Skeletal muscle tissue (tissue), 4 donors: Measurements from ENCODE around the gene AP3S1. TPM values are rescaled to one million over a fixed set of nuclear protein-coding genes. Genes with fewer than 3 reads are reported as not detected.
"Not testable (repeated sequence)": the region's sequence is repeated elsewhere in the genome, so short reads cannot be mapped to it uniquely, and the experiment has no call there.

ENCODE experiments used
- H3K27ac ChIP-seq: one replicate; pipeline ENCODE4 v1.7.0; 2013; ENCODE audit warnings: mild to moderate bottlenecking, low read depth, low read length, inconsistent platforms
- H3K27me3 ChIP-seq, 3 donors: one replicate each; pipeline ENCODE4 v1.7.0; 2013; ENCODE audit warnings: low read length in 3 of 3; ENCODE audit not compliant: control insufficient read depth in 3 of 3, insufficient read depth in 3 of 3
- H3K36me3 ChIP-seq, 3 donors: one replicate each; pipeline ENCODE4 v1.7.0; 2013; ENCODE audit warnings: low read length in 3 of 3; ENCODE audit not compliant: control insufficient read depth in 3 of 3, insufficient read depth in 3 of 3
- H3K4me1 ChIP-seq, 3 donors: one replicate each; pipeline ENCODE4 v1.7.0; 2013; ENCODE audit warnings: low read length in 3 of 3, mild to moderate bottlenecking in 3 of 3; ENCODE audit not compliant: control insufficient read depth in 3 of 3, insufficient read depth in 3 of 3
- H3K4me3 ChIP-seq, 3 donors: one replicate each; pipeline ENCODE4 v1.7.0; 2013; ENCODE audit warnings: low read length in 3 of 3
- H3K9ac ChIP-seq, 3 donors: one replicate each; pipeline ENCODE4 v1.7.0; 2013; ENCODE audit warnings: low read length in 3 of 3, mild to moderate bottlenecking in 3 of 3, moderate library complexity in 2 of 3, low read depth in 1 of 3
- H3K9me3 ChIP-seq, 3 donors: one replicate each; pipeline ENCODE4 v1.7.0; 2013; ENCODE audit warnings: low read length in 3 of 3; ENCODE audit not compliant: control insufficient read depth in 3 of 3
- total RNA-seq: library from RNA; depleted of rRNA; stranded (reverse); fragments of >200 nt; gene quantifications from one replicate; pipeline ENCODE4 v1.2.3, GENCODE V29; 2014
- donor health status: Osteomylitis.

AP3S1 gene
- total RNA-seq, 1 donor from 2014 or later: 92.4 TPM

DNA sequence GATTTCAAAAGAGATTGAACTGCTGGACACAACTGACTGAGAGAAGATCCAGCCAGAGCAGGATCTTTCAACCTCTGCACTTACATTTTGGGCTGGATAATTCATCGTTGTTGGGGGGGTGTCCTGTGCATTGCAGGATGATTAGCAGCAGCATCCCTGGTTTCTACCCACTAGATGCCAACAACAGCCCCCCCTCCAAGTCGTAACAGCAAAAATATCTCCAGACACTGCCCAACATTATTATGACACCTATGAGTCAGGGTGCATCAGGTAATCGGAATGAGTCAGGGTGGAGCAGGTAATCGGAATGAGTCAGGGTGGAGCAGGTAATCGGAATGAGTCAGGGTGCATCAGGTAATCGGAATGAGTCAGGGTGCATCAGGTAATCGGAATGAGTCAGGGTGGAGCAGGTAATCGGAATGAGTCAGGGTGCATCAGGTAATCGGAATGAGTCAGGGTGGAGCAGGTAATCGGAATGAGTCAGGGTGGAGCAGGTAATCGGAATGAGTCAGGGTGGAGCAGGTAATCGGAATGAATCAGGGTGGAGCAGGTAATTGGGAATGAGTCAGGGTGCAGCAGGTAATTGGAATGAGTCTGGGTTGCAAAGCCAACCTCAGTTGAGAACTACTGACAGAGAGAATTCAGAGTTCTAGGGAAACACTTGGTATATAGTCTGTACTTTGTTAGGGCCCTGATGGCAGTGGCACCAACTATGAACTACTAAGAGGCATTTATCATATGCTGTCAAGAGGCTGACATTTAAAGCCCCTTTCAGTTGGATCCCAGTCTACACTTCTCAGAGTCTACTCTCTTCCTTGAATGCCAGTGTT is 87.1 kb downstream of the AP3S1 start:
- H3K9ac ChIP-seq, H3K36me3 ChIP-seq, H3K9me3 ChIP-seq, H3K27ac ChIP-seq, H3K4me3 ChIP-seq, H3K4me1 ChIP-seq, H3K27me3 ChIP-seq: not testable (repeated sequence)

- not testable (repeated sequence) for H3K36me3 ChIP-seq, H3K4me3 ChIP-seq, H3K4me1 ChIP-seq, H3K9me3 ChIP-seq, H3K27me3 ChIP-seq, H3K9ac ChIP-seq, H3K27ac ChIP-seq
Measured at GRCh38 chr5:115930171-115930570, 88.4 kb downstream of the AP3S1 start.

DNA sequence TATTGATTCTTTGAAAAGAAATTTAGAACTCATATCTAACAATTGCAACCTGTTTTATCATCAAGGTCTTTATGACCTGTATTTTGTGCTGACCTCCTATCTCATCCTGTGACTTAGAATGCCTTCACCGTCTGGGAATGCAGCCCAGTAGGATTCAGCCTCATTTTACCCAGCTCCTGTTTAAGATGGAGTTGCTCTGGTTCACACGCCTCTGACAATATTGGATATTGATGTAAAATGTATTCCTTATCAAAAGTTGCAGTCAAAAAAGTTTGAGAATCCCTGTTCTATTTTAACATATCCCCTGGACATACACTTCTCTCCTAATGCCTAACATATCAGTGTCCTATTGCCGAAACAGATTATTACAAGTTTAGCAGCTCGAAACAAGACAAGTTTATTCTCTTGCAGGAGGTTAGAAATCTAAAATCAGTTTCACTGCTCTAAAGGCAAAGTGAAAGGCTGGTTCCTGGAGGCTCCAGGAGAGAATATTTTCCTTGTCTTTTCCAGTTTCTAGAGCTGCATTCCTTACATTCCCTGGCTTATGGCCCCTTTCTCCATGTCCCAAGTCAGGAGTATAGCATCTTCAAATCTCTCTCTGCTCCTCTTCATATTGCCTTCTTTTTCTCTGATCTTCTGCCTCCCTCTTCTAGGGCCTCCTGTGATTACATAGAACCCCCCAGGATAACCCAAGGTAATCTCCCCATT is 89.0 kb downstream of the AP3S1 start:
- Histone ChIP-seq H3K4me3 (no peak overlapping the region), H3K36me3 (no peaks in the 10 kb centered on the region), H3K27me3 (no peaks in the 10 kb centered on the region), H3K9ac (no peak overlapping the region), H3K27ac (no peak overlapping the region), H3K9me3 (no peaks in the 10 kb centered on the region), H3K4me1 (no peaks in the 10 kb centered on the region)

DNA sequence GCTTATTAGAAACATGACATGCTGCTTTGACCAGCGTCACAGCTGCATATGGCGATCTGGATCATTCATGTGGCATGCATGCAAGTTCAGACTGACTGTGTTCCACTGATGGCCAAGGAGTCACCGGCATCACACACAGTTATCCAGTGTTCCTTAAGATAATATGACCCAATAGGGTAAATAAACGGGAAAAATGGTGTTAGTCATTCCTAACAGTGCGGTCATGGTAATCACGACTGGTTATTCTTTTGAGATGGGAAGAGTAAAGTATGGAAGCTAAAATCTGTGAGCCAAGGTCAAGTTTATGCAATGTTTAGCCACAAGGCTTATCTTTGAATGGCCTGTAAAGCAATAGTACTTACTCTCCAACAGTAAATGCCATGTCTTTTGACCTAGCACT is 91.3 kb downstream of the AP3S1 start:
- no peak overlapping the region for H3K27ac ChIP-seq
- H3K9me3 ChIP-seq: no peaks in the 10 kb centered on the region
- H3K36me3 ChIP-seq: no peaks in the 10 kb centered on the region
- no peaks in the 10 kb centered on the region for H3K27me3 ChIP-seq
- H3K9ac ChIP-seq: no peak overlapping the region
- no peak overlapping the region for H3K4me3 ChIP-seq
- H3K4me1 ChIP-seq: no peaks in the 10 kb centered on the region

DNA sequence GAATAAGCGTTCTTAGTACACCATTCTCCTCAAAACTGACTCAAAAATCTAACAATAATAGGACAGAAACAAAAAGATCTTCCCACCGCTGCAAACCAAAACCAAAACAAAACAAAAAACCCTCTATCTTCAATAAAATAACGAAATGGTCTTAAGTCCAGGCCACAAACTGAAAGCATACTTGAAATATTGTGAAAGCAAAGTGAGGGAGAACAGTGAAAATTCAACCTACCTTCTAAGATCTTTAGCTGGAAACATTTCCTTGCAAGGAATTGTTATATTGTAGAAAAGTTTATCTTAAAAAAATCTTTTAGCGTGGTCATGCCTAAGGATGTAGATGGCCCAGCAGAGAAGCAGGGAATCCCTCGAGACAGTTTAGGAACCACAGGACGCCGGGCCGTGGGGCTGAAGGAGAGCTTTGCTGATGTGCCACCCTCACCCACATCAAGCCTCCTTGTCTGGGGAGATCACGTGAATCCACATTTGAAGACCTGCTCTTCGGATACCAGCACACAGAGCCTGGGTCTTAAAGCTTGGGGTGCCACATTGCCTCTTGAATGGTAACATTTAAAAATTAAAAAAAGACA is 92.7 kb downstream of the AP3S1 start:
- H3K4me1 ChIP-seq: no peaks in the 10 kb centered on the region
- H3K9me3 ChIP-seq: no peaks in the 10 kb centered on the region
- no peak overlapping the region for H3K27ac ChIP-seq
- H3K4me3 ChIP-seq: no peak overlapping the region
- H3K27me3 ChIP-seq: no peaks in the 10 kb centered on the region
- H3K9ac ChIP-seq: no peak overlapping the region
- no peaks in the 10 kb centered on the region for H3K36me3 ChIP-seq

GRCh38 chr5:115936031-115936430 is 94.3 kb downstream of the AP3S1 start:
- Histone ChIP-seq H3K9me3 (no peaks in the 10 kb centered on the region), H3K36me3 (no peaks in the 10 kb centered on the region), H3K9ac (no peak overlapping the region), H3K27me3 (no peaks in the 10 kb centered on the region), H3K4me3 (no peak overlapping the region), H3K27ac (no peak overlapping the region), H3K4me1 (no peaks in the 10 kb centered on the region)

DNA sequence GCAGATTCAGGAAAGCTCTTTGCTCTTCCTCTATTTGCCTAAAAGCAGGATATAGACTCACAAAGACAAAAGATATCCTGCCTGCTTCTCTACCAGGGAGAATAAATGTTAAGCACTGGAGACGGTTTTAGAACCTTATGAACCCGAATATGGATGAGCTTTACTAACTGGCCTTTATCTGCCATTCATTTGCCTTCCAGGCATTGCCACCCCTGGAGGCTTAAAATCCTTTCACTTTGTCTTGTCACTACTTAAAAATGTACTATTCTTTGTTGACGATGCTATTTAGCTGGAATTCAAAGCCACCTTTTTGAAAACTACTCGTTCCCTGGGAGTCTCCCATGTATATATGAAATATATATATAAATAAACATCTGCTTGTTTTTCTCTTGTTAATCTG is 97.3 kb downstream of the AP3S1 start:
- H3K27me3 ChIP-seq: no peaks in the 10 kb centered on the region
- no peak overlapping the region for H3K4me3 ChIP-seq
- H3K4me1 ChIP-seq: no peaks in the 10 kb centered on the region
- H3K36me3 ChIP-seq: no peaks in the 10 kb centered on the region
- no peaks in the 10 kb centered on the region for H3K9me3 ChIP-seq
- H3K9ac ChIP-seq: no peak overlapping the region
- H3K27ac ChIP-seq: no peak overlapping the region

DNA sequence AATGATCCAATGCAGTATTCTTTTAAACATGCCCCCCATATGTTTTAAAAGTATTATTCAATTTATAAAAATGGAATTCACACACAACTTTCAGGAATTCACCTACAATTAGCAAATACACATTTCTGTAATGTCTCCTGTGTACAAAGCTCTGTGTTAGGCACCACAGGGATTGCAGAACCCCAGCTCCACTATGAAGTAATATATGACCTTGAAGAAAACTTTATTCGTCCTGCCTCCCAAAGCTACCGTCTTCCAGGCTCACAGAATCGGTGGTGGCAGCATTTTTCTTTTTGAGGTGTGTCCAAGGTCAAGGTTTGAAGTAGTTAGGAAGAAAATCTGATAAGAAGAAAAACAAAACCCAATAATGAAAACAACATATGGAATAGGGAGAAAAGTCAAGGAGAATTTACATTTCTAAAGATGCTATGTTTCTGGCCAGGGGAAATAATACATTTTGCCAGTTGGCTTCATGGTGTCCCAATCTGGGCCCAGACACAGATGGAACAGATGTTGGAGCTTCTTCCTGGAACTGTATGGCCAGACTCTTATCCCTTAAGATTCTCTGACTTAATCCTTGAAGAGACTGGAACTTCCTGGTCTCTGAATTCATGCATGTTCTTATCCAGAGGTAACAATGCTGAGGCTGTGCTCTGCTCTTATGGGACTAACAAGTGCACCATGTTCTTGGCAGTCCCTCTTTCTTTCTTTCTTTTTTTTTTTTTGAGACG is 98.5 kb downstream of the AP3S1 start:
- H3K9ac ChIP-seq: no peak overlapping the region
- H3K36me3 ChIP-seq: no peaks in the 10 kb centered on the region
- H3K27me3 ChIP-seq: no peaks in the 10 kb centered on the region
- H3K4me1 ChIP-seq: no peaks in the 10 kb centered on the region
- H3K4me3 ChIP-seq: no peak overlapping the region
- no peaks in the 10 kb centered on the region for H3K9me3 ChIP-seq
- peak overlapping the region; percentile 36 for H3K27ac ChIP-seq

DNA sequence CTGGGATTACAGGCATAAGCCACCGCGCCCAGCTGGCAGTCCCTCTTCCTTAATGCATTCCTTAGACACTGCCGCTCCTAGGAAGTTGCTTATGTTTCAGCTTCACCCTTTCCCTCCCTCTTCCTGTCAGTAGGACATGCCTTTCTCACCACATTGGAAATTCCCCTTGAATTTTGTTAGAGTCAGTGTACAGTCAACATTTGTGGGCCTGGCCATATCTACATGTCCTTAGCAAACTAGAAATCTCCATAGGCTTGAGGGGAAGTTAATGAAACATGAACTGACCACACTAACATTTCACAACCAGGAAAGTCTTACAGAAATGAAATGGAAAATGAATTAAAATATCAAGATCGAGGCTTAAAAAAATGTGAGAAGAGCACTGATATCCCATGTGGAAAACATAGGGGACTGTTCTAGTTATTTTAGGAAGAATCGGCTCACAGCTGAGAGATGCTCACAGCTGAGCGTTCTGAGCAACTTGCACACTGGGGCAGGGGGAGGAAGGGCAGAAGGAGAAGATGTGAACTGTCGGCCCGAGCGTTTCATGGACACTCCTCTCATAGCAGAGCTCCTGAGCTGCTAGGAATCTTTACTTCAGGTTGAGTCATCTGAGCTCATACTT is 99.4 kb downstream of the AP3S1 start:
- no peaks in the 10 kb centered on the region for H3K27me3 ChIP-seq
- H3K9me3 ChIP-seq: no peaks in the 10 kb centered on the region
- H3K36me3 ChIP-seq: no peaks in the 10 kb centered on the region
- H3K9ac ChIP-seq: no peak overlapping the region
- H3K27ac ChIP-seq: no peak overlapping the region
- no peaks in the 10 kb centered on the region for H3K4me1 ChIP-seq
- H3K4me3 ChIP-seq: no peak overlapping the region
